Activated CD4-positive, alpha-beta T cell treated with anti-CD3 and anti-CD28 coated beads, Interleukin-10, Interleukin-2, amounts not matched to agents 100 ng/mL and 50 ng/mL, durations not matched to agents 16 hours and 8 hours (primary cell): ENCODE results near the gene EVC2.

Source experiments
- DNase-seq: peaks from one replicate; pipeline ENCODE4 v3.0.0-alpha.2; 2020

Gene EVC2

DNA sequence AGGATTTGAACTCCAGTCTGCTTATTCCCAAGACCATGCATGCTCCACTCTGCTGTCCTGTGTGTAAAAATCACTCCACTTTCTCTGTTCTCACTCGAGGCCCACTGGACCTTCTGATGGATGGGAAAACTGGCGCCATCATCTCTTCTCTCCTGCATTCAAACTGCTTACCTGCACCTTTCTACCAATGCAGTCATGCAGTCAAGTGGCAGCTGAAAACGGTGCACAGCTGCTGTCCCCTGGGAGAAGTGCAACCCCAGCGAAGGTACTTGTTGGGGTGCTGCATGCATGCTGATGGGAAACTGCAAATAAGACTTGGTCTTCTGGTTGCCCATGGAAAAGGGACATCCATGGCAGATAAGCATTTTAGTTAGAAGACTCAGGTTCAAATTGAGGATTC is 147.1 kb downstream of the EVC2 start:
- no peak for DNase-seq

DNA sequence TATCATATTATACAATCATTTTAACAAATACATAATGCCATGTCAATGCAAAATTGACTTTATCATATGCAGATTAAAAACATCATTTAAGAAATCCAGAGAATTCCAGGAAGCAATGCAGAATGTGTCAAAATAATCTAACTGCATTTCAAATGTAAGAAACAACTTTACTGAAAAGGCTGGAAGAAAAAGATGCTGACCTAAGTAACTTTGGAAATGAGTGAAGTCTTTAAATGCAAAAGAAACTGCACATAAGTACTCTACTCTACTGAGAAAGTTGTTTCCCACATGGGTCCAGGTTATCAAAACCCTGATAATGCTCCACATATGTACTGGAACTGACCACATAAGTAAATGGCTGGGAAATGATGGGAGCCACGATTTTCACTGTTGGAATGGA is 149.9 kb downstream of the EVC2 start:
- DNase-seq: no peak

DNA sequence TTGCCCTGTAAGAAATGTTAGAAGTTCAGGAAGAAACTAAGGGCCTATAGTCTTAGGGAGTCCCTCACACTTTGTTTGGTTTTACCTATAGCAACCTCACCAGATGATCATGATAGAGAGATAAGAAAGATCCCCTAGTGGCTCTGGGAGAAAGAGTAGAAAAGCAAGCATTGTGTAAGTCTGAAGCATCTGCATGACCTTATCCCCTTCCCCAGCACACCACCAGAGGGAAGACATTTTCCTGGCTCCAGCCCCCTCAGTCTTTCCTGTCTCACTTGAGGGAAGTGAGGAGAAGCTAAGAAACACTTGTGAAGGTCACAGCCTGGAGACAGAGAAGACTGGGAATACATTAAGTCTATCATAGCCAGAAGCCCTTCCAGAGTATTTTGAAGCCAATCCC is 154.0 kb downstream of the EVC2 start:
- no peak for DNase-seq

DNA sequence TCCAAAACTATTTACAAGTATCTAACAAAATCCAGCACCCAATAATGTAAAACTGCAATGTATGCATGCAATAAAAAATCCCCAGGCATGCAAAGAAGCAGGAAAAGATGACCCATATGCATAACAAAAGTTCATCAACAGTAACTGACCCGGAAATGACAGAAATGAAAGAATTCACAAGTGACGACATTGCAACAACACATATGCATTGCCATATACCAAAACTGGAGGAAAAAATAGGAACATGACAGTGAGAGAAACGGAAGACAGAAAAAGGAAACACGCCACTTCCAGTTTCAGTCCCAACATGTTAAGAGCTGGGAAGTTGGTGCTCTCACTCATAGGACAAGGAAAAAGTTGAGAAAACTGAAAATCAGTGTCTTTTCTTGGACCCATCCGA is 154.6 kb downstream of the EVC2 start:
- DNase-seq: no peak

DNA sequence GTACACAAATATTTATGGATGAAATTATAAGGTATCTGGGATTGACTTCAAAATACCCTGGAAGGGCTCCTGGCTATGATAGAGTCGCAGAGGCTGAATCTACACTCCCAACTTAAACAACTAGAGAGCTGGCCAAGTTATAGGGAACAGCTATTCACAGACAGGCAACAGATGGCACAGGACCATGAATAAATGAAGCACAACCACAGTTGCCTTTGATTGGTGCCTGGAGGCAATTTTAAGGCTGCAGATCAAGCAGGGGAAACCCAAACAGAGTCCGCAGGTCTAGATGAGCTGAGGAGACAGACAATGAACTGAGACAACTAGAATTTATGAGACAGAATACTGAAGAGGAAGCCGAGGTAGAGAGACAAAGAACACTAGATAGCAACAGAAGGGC is 155.9 kb downstream of the EVC2 start:
- DNase-seq: no peak

DNA sequence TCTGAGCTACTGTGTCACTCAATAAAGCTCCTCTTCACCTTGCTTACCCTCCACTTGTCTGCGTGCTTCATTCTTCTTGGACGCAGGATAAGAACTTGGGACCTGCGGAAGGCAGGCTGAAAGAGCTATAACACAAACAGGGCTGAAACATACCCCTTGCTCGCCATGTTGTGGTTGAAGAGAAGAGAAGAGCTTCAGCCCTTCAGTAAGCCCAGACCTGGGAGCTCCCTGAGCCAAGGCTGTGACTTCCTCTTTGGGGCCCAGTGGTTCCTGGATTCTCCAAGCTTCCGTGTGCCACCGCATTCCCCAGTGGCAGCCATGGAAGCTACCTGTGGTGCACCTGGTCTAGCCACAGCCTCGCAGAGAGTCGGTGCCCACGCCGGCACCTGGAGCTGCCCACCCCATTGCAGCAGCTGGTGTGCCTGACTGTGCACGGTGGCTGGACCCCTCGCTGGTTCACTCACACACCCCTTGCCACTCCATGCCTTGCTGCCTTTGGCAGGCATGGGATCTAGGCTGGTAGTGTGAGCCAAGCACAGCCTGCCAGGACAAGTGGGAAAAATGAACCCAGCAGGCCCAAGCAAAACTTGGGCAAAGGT is 160.6 kb downstream of the EVC2 start:
- no peak for DNase-seq

GRCh38 chr4:5545271-5545670 is 163.1 kb downstream of the EVC2 start:
- DNase-seq: no peak

DNA sequence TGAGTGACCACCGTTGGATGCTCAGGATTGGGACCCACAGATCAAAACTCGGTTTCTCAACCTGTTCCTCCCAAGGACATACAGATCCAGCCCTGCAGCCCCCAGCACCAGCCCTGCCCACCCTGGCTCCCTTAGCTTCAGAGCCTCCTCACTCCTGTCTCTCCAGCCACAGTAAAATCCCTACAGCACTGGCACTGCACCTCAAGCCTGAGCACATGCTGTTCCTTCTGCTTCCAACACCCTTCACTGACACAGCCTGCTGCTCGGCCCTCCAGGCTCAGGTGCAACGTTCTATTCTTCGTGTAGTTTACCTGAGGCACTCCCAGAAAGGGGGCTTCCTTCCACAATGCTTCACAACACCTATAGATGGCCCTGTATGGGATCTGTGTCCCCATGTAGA is 163.6 kb downstream of the EVC2 start:
- no peak for DNase-seq

DNA sequence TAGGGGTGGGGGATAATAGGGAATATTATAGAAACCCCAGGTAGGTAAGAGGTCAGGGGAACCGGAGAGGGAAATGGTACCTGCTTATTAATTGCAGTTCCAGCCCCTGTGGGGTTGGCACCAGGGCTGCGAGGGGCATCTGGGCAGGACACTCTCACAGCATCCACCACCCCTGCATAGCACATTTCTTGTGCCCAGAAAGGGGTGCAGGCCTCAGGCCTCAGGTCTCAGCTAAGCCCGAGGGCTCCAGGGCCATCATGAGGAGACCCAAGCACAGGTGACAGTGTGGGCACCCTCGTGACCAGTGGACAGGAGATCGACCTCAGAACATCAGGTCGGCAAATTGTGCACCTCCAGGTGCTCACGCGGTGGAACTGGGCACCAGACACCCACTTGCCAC is 164.7 kb downstream of the EVC2 start:
- no peak for DNase-seq

DNA sequence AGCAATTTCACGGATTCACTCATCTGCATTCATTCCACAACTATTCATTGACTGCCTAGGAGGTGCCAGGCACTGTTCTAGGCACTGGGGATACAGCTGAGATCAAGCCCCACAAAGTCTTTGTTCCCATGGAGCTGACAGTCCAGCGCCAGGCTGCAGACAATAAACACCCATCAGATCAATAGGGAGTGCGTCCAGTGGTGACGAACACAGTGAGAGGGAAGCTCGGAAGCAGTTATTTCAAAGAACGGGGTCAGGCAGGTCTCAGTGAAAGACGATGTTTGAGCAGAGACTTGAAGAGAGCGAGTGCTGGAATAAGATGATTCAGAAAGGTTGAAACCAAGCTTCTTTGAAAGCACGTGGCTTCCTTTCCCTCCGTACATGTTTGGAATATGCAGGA is 167.2 kb downstream of the EVC2 start:
- no peak for DNase-seq

DNA sequence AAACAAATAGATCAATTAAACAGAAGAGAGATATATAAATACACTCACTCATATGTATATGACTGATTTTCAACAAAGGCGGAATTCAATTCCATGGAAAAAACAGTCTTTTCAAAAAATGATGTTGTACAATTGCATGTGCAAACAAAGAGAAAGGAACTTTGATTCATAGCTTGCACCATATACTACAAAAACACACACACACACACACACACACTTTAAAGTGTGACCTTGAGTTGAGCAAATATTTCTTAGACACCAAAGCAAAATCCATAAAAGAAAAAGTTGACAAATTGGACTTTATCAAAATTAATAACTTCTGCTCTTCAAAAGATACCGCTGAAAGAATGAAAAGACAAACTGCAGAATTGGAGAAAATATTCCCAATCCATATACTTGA is 168.8 kb downstream of the EVC2 start:
- no peak for DNase-seq

GRCh38 chr4:5532100-5532499 is 176.3 kb downstream of the EVC2 start:
- DNase-seq: no peak

GRCh38 chr4:5528031-5528436 is 180.3 kb downstream of the EVC2 start:
- DNase-seq: no peak

DNA sequence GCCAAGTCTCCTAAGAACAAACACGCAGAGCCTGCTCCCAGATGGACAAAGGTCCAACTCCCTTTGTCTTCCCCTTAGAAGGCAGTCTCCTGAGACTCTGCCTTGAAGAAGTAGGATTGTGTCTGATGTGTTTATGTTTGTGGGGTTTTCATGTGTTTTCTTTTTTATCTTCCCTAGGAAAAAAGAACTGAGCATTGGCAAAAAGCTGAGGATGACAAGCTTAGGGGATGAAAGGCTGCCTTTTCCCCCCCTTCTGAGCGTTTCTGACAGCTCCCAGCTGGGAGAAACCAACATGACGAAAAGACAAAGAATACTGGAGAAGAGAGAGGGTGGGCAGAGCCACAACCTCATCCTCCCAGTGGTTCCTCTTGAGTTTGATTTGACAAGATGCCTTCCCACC is 181.1 kb downstream of the EVC2 start:
- no peak for DNase-seq

DNA sequence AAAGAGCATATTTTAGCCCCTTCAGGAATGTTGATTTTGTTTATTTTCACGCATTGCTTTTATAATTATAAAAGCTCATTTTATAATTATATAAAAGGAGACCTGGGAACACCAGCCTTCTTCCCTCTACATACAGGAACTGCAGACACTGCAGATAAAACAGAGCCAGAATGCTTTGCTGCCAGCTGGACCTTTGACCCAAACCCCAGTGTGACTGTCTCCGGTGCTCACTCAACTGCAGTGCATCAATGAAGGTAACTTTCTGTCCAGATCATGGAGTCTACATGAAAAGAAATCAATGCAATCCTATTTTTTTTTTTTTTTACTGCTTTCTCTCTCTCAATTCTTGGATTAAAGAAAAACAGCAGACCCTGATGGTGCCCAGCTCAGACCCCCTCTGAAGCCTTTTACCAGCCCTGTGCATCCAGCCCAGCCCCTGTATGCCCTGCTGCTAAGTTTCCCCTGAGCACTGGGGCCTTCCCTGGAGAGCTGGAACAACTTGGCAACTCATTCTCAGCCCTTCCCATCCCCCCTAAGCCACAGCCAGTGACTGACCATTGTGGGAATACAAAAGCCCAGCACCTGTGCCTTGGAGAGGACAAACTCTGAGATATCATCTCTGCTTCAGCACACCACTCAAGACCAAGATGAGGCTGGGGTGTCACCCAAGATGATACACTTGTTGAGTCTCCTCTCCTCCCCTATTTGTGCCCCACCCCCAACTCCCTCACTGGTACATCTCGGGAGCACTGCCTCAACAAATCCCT is 182.1 kb downstream of the EVC2 start:
- no peak for DNase-seq

DNA sequence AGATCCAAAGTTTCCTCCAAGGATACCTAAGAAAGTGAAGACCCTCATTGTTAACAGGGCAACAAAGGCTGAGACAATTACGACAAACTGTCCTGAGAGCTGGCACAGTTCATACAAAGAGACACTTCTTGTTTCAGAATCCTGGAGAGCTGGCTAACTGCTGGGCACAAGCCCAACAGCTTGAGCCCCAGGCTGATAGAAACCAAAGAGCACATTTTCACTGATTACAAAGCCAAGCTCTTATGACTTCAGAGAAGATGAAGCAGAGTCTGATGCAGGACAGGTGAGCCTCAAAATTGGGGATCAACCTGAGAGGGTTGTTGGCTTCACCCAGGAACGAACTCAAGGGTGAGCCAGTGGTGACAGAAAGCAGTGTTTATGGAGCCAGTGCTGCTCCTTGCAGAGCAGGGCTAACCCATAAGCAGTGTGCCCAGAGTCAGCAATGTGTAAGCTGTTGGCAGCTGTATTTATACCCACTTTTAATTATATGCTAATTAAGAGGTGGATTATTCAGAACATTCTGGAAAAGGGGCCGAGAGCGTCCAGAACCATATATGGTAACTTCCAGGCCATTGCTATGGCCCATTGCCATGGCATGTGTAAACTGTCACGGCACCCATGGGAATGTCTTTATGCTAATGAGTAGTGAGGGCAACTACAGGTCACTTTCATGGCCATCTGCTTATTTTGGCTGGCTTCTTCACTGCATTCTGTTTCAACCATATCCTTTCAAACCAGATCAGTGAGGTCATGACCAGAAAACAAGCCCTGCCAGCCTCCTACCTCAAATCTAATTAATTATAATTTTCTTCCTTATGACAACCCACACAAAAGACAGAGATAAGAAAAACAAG is 183.7 kb downstream of the EVC2 start:
- DNase-seq: no peak

GRCh38 chr4:5517372-5517771 is 191.0 kb downstream of the EVC2 start:
- DNase-seq: no peak

GRCh38 chr4:5515646-5516045 is 192.7 kb downstream of the EVC2 start:
- DNase-seq: no peak
